LoVo (cell line): Measurements from ENCODE around the gene KAT2B.
"Not testable (repeated sequence)": the region's sequence is repeated elsewhere in the genome, so short reads cannot be mapped to it uniquely, and the experiment has no call there.

Source experiments
- DNase-seq: peaks from one replicate; pipeline ENCODE4 v3.0.0-alpha.2; 2016; ENCODE audit warnings: low spot score

The KAT2B gene

GRCh38 chr3:20039765-20040547 is at the start of gene KAT2B:
KAT2B (plus strand) TSS chr3:20040446; CDS start chr3:20040478, 32 bp downstream.
- peak; percentile 67 for DNase-seq

GRCh38 chr3:19994796-19995195 is 45.5 kb upstream of the KAT2B start:
- no peak for DNase-seq

- DNase-seq = no peak
Observed at GRCh38 chr3:19997502-19997901, 42.7 kb upstream of the KAT2B start.

- DNase-seq = no peak
Observed at GRCh38 chr3:20001932-20002331, 38.3 kb upstream of the KAT2B start.

GRCh38 chr3:20007960-20008359 is 32.3 kb upstream of the KAT2B start:
- DNase-seq = no peak

GRCh38 chr3:20008646-20009045 is 31.6 kb upstream of the KAT2B start:
- no peak for DNase-seq

- no peak for DNase-seq
Observed at GRCh38 chr3:20012164-20012563, 28.1 kb upstream of the KAT2B start, which contains the start of gene PP2D1. PP2D1 (minus strand) TSS chr3:20012264; CDS start chr3:20012072, 192 bp downstream.

- DNase-seq = no peak
Observed at GRCh38 chr3:20013396-20013795, 26.9 kb upstream of the KAT2B start.

GRCh38 chr3:20015525-20015924 is 24.7 kb upstream of the KAT2B start:
- DNase-seq = no peak

- DNase-seq = not testable (repeated sequence)
Observed at GRCh38 chr3:20016076-20016475, 24.2 kb upstream of the KAT2B start.

- no peak for DNase-seq
Observed at GRCh38 chr3:20022954-20023622, 17.2 kb upstream of the KAT2B start.

- DNase-seq = no peak
Observed at GRCh38 chr3:20023623-20024405, 16.4 kb upstream of the KAT2B start.

- no peak for DNase-seq
Observed at GRCh38 chr3:20027136-20027535, 13.1 kb upstream of the KAT2B start.

- DNase-seq = no peak
Observed at GRCh38 chr3:20028905-20029331, 11.3 kb upstream of the KAT2B start.

GRCh38 chr3:20031939-20032338 is 8.3 kb upstream of the KAT2B start:
- not testable (repeated sequence) for DNase-seq

- no peak for DNase-seq
Observed at GRCh38 chr3:20035019-20035418, 5.2 kb upstream of the KAT2B start.

GRCh38 chr3:20037255-20037996 is 2.8 kb upstream of the KAT2B start:
- DNase-seq = no peak

- no peak for DNase-seq
Observed at GRCh38 chr3:20038699-20039465, 1.4 kb upstream of the KAT2B start.

- DNase-seq = no peak
Observed at GRCh38 chr3:20039466-20039764, 831 bp upstream of the KAT2B start.

- peak; percentile 65 for DNase-seq
Observed at GRCh38 chr3:20040548-20041196, 426 bp downstream of the KAT2B start.
